Stimulated activated naive CD8-positive, alpha-beta T cell treated with anti-CD3 and anti-CD28 coated beads, Interleukin-15, Interleukin-2, amounts not matched to agents 100 U/mL and 50 U/mL, for 24 hours (primary cell): ENCODE data around the gene L3MBTL4.

Source experiments
- ATAC-seq: fragments of 150-1000 bp; cut with Tn5 transposase; one replicate; pipeline ENCODE4 v1.10.0; 2021
- DNase-seq: peaks from one replicate; pipeline ENCODE4 v3.0.0; 2021

L3MBTL4 gene

DNA sequence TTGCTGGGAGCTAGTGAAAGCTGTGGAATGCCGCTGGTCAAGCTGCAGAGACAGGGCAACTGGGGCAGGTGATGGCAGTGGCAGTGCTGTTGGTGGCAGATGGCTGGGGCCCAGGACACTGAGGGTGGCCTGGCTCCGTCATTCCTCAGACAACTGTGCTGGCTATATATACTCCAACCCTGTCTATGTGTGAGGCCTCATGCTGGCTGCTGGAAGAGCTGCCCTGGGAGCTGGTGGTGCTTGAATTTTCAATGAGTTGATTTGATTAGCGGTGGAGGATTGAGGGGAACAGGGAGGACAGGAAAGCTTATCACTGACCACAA is 452.9 kb downstream of the L3MBTL4 start:
- DNase-seq (no peak), ATAC-seq (no peak)

- no peak for DNase-seq
- no peak for ATAC-seq
Measured at GRCh38 chr18:5961097-5961827, 453.4 kb downstream of the L3MBTL4 start.

- DNase-seq (no peak), ATAC-seq (no peak)
Measured at GRCh38 chr18:5958822-5959221, 455.9 kb downstream of the L3MBTL4 start.

GRCh38 chr18:5955861-5956260 is 458.9 kb downstream of the L3MBTL4 start:
- DNase-seq (no peak), ATAC-seq (no peak)

GRCh38 chr18:5951515-5952091 is 463.1 kb downstream of the L3MBTL4 start:
- DNase-seq (no peak), ATAC-seq (no peak)

DNA sequence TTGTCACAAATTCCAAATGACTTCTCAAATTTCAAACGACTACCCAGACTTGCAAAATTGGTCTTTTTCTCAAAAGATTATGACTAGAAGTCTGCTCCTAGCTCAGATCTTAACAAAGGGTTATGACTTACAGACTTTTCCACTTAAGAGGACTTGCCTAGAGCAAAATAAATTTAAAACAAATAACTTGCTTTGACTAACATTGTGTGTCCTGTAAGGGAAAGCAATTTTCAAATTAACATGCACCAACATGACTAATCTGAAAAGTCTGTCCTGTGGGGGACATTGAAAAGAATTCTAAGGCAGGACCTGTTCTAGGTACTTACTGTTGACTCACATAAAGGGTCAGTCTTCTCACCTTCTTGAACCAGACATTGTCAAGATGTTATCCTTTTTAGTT is 465.9 kb downstream of the L3MBTL4 start:
- ATAC-seq: no peak
- DNase-seq: no peak

GRCh38 chr18:5948237-5948636 is 466.5 kb downstream of the L3MBTL4 start:
- ATAC-seq (no peak), DNase-seq (no peak)

DNA sequence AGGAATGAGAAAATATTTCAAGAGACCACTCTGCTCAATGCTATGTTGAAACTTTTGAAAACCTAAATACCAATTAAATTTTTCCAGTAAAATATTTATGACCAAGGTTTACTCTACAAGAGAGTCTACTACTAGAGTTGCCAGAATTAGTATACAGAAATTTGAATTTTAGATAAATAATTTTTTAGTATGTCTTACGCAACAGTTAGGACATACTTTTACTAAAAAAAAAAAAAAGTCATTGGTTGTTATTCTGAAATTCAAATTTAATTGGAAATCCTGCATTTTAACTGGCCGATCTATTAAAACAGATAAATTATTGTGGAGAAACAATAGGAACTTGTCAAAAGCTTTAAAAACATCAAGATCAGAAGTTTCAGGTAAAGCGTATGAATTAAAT is 470.3 kb downstream of the L3MBTL4 start:
- DNase-seq (no peak), ATAC-seq (no peak)

- ATAC-seq (no peak), DNase-seq (no peak)
Measured at GRCh38 chr18:5943514-5943913, 471.2 kb downstream of the L3MBTL4 start.

DNA sequence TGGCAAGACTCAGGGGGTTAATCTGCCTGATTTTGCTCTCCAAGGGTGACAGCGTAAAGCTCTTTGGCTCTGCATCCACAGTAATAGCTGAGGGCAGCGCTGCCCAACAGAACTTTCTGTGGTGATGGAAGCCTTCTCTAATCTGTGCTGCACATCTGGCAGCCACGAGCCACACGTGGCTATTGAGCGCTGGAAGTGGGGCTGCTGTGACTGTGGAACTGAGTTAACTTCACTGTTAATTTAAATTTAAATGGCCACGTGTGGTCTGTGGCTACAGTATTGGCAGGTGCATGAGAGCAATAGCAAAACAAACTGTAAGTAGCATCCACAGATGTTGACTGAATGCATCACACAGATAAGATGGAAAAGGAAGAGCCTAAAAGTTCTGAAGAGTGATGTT is 472.1 kb downstream of the L3MBTL4 start:
- no peak for DNase-seq
- ATAC-seq: no peak

DNA sequence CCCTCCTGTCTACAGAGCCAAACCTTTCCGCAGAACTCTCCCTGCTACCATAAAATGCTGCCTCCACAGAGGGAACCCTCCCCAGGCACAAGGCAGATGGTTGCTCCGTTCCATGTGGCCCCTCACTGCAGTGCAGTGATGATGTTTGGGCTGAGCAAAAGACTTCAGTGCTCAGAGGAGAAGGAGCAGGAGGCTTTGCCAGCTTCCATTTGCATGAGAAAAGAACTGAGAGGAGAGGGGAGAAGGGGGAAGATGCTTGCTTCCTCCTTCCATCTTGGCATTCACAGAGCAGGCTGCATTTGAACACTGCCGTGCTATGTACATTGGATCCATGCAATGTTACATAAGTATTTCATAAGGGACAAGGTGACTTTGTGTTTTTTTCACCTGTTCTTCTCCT is 472.8 kb downstream of the L3MBTL4 start:
- ATAC-seq (no peak), DNase-seq (no peak)

GRCh38 chr18:5939801-5940667 is 474.7 kb downstream of the L3MBTL4 start:
- ATAC-seq (no peak), DNase-seq (no peak)

- DNase-seq (no peak), ATAC-seq (no peak)
Measured at GRCh38 chr18:5937795-5938194, 476.9 kb downstream of the L3MBTL4 start.

DNA sequence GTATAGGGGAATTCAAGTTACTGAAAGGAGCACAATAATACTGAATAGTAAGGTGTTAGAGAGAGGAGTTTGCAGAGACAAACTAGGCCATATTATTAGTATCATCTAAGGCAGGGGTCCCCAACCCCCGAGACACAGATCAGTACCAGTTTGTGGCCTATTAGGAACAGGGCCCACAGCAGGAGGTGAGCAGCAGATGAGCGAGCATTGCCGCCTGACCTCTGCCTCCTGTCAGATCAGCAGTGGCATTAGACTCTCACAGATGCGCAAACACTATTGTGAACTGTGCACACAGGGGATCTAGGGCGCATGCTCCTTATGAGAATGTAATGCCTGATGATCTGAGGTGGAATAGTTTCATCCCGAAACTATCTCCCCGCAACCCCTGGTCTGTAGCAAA is 477.6 kb downstream of the L3MBTL4 start:
- no peak for ATAC-seq

GRCh38 chr18:5930789-5931188 is 483.9 kb downstream of the L3MBTL4 start:
- no peak for DNase-seq

More for the DNA sequence above, 477.6 kb downstream of the L3MBTL4 start:
- no peak for DNase-seq

DNA sequence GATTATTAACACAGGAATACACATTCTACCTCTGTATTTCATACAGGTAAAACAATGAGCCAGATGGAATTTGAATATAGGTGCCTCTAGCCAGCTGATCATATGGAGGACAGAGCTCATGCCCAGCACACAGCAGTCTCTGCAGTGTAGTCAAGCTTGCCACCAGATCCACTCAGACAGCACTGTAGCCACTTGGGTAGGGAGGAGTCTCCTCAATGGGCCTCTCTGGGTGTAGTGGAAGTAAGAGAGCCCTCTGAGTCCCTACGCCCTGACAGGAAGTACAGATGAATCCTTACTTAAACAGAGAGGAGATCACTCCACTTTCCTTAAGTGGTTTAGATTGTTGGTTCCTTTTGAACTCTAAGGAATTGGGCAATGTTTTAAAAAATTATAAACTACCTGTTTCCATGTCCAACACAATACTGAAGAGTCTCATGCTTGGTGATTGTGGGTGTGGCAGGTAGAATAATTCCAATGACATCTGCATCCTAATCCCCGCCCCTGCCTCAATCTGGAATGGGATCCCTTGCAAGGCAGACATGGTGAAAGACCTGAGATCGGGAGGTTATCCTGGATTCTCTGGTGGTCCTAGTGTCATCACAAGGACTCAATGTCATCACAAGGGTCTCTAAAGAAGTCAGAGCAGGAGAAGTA is 496.4 kb downstream of the L3MBTL4 start:
- ATAC-seq: no peak
- DNase-seq: no peak

More at GRCh38 chr18:5930789-5931188, 483.9 kb downstream of the L3MBTL4 start:
- ATAC-seq: no peak

- ATAC-seq: no peak
Measured at GRCh38 chr18:5914951-5915350, 499.8 kb downstream of the L3MBTL4 start.

DNA sequence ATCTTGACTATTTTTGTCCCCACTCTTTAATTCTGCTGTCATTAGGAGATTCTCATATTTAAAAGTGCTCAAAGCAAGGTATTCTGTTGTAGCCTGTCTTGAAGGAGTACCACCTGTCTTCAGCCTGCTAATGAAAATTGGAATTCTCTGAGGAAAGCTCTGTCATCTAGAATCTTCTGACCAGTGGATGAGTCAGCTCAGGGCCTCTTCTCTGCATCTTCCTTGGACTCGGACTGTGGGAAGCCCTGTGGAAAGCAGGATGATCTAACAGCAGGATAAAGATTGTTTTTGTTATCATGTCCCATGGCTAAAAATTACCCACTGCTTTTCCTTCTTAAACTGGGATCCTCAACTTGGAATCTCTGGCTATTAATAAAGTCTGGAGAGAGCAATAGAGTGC is 500.7 kb downstream of the L3MBTL4 start:
- ATAC-seq: no peak
- DNase-seq: no peak

More at GRCh38 chr18:5914951-5915350, 499.8 kb downstream of the L3MBTL4 start:
- DNase-seq: no peak

- ATAC-seq: no peak
Measured at GRCh38 chr18:5912566-5912965, 502.1 kb downstream of the L3MBTL4 start.

DNA sequence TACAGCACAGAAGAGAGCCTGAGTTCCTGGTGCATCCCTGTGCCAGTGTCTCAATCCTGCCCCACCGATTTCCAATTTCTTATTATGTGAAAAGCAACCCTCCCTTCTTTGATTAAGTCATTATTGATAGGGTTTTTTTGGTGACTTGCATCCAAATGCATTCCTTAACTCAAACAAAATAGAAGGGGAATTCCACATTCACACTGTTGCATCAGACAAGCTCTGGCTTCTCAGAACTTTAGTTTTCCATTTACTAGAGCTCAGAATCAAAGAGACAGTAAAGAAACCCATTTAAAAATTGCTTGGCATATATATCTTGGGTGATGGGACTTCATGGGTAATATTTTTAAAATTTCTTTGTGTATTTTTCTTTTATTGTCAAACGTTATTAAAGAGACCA is 505.6 kb downstream of the L3MBTL4 start:
- no peak for ATAC-seq

More at GRCh38 chr18:5912566-5912965, 502.1 kb downstream of the L3MBTL4 start:
- no peak for DNase-seq

More for the DNA sequence above, 505.6 kb downstream of the L3MBTL4 start:
- no peak for DNase-seq
